Activated gamma-delta T cell treated with anti-CD3 and anti-CD28 coated beads, Interleukin-2, amount 50 U/mL, for 16 hours (primary cell): Measurements from ENCODE around the gene KRT4.
"Not testable (repeated sequence)": the region's sequence is repeated elsewhere in the genome, so short reads cannot be mapped to it uniquely, and the experiment has no call there.

Experiments used
- DNase-seq: peaks from one replicate; pipeline ENCODE4 v3.0.0-alpha.2; 2020; ENCODE audit warnings: low read depth

The KRT4 gene

GRCh38 chr12:52813885-52814709, at the start of gene KRT4:
KRT4 (minus strand) TSS chr12:52814116; CDS start chr12:52814058, 58 bp downstream.
- no peak for DNase-seq

DNA sequence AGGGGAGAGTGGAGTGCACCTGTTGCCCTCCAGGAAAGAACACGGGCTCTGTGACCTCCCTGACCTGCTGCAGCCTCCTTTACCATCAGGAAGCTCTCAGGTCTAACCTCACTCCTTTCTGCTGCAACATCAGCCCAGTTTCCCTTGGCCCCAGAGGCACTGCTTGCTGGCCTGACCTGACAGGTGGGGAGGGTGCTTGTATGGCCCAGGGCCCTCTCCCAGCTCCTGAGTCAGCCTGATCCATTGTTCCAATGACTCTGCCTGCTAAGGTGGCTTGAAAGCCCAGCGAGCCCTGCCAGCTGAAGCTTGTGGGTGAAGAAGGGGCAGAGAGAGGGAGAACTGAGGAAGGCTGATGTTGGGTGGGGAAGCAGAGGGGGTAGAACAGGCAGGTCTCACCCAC, 48.1 kb upstream of the KRT4 start:
- no peak for DNase-seq

DNA sequence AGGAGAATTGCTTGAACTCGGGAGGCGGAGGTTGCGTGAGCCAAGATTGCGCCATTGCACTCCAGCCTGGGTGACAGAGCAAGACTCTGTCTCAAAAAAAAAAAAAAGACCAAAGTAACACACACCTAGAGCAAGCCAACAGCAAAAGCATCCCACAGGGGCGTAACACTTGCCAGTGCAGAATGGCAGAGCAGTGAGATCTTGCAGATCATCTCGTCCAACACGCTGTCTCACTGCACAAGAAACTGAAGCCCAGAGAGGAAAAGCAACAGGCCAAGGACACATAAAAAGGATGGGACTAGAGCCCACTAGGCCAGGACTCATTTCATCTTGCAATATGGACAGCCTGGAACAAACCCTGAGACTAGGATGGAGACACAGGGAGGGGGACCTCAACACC, 47.6 kb upstream of the KRT4 start:
- DNase-seq: no peak

- DNase-seq: no peak
Observed at GRCh38 chr12:52860102-52860823, 46.3 kb upstream of the KRT4 start.

DNA sequence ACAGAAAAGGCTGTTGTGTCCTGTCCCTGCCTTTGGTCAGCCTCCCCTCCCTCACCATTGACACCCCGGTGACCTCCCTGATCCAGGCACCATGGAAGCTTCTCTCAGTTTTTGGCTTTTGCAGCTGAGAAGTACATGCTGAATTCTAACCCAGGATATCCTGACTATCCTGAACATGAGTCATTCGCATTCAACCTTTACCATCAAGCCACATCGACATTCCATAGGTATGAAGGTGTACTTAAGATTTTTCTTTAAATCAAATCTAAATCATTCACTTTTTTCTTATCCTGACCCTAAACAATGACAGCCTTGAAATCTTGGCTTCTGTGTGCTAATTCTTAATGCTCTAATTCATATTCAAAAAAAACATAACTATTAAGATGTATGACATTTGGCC, 43.6 kb upstream of the KRT4 start:
- DNase-seq: no peak

GRCh38 chr12:52856787-52857186, 42.9 kb upstream of the KRT4 start:
- DNase-seq: no peak

- not testable (repeated sequence) for DNase-seq
Observed at GRCh38 chr12:52856077-52856476, 42.2 kb upstream of the KRT4 start.

- no peak for DNase-seq
Observed at GRCh38 chr12:52851787-52852186, 37.9 kb upstream of the KRT4 start.

DNA sequence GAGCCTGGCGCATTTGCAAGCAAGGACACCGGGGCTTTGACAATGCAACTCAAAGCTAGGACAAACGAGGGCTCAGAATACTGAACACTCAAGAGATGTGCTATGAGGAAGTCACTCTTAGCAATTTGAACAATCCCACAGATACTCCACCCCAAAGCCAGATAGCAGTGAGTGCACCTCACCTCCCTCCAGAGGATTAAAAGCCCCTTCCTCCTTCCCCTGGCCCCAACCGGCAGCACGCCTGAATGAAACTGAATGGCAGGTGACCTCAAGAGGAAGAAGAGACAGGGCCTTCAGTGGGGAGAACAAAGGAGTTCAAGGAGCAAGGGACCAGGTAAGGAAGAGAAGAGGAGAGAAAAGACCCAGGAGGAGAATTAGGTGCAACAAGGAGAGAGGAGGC, 36.8 kb upstream of the KRT4 start:
- no peak for DNase-seq

DNA sequence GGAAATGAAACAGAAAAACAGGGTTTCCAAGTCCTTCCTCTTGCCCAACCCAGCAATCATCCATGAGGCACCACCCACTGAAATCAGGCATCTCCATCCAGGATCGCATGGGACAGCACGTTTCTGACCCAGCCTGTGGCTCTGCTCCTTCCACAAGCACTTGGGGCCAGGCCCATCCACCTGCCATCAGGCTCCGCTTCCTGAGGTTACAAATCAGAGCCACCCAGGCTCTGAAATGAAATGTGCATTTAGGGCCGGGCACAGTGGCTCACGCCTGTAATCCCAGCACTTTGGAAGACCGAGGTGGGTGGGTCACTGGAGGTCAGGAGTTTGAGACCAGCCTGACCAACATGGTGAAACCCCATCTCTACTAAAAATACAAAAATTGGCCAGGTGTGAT, 35.6 kb upstream of the KRT4 start:
- no peak for DNase-seq

- no peak for DNase-seq
Observed at GRCh38 chr12:52848661-52849255, 34.8 kb upstream of the KRT4 start, which contains the start of gene KRT78. KRT78 (minus strand) TSS chr12:52848994; CDS start chr12:52848930, 64 bp downstream.

DNA sequence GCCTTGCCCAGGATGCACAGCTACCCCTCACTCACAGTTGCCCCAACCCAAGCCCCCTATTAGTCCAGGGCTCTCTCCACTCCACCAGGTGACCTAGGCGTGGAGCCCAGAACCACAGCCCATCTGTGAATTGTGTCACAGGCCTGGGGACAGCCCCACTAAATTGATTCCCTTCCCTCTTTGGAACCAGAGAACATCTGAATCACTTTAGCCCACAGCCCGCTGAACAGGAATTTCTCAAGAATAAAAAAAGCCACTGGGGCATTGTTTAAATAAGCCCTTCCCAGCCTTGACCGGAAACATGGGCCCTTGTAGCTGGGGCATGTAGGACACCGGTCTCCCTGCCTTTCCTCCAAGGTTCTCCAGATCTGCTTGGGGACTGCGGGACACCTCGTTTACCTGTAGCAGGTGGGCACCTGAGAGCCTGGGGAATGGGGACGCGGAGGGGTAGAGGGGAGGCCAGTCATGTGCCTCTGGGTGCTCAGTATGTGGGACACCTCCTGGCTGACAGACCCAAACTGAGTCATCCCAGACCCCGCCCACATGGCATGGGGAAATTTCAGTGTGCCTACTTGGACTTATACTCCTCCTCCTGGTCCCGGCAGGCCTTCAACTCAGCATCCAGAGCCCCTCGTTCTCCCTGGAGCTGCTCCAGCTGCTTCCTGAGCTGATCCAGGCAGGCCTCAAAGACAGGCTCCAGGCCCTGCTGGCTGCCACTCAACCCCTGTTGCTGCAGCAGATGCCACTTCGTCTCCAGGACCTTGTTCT, 33.6 kb upstream of the KRT4 start:
- DNase-seq: no peak

DNA sequence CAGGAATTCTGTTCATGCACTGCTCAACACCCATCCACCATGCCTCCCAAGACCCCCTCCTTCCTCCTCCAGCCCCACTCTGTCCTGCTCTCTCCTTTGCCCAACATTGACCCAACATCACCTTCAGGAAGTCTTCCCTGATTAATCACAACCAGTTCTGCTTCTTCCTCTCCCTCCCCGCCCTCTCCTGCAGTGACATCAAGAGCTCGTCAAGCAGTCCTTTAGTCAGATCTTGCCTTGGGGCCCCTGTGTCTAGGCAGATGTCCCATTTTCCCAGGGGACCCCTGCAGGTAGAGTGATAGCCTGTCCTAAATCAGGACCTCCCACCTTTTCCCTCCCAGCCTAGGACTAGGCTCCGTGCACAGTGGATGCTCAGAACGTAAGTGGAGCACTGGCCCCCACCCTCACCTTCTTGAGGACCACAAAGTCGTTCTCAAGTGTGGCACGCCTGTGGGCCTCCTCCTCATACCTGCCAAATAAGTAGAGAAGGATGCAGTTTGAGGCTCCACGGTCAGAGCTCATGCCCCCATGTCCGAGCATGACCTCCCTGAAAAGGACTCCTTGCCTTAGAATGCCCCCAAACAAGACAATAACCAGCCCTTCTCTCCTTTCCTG, 32.5 kb upstream of the KRT4 start:
- no peak for DNase-seq

- DNase-seq: no peak
Observed at GRCh38 chr12:52845946-52846345, 32.0 kb upstream of the KRT4 start.

GRCh38 chr12:52844386-52844785, 30.5 kb upstream of the KRT4 start:
- DNase-seq: no peak

GRCh38 chr12:52839436-52840105, 25.7 kb upstream of the KRT4 start:
- DNase-seq: no peak

DNA sequence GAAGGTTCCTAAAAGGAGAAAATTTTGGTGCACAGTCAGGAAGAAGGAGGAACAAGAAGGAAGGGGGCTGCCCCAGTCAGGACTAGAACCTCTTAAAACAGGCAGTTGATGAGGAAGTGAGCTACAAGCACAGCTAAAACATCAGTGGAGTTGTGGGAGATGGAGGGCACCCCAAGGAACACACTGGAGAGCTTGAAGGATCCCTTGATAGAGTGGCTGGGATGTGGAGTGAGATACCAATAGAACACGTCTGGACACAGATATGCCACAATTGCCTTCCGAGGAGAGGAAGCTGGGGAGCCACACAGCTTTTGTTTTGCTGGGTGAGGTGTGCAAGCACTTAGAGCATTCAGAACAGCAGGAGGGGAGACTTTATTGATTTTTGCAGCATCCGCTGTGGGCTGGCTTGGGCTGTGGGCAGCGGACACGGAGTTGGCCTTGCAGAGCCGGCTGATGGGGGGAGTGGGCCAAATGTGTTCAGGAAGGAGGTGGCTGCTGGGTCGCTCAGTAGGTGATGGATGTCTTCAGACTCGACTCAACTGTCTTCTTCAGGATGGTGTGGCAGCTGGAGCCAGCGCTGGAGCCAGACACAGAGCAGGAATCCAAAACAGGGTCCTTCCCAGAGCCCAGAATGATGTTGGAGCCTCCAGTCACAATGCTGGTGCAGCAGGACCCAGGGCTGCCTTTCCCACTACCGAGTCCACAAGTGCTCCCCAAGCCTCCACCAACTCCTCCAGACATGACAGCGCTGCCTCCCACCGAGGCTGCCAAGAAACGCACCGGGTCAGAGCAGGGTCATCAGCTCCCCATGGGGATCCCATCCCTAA, 24.9 kb upstream of the KRT4 start:
- DNase-seq: no peak

DNA sequence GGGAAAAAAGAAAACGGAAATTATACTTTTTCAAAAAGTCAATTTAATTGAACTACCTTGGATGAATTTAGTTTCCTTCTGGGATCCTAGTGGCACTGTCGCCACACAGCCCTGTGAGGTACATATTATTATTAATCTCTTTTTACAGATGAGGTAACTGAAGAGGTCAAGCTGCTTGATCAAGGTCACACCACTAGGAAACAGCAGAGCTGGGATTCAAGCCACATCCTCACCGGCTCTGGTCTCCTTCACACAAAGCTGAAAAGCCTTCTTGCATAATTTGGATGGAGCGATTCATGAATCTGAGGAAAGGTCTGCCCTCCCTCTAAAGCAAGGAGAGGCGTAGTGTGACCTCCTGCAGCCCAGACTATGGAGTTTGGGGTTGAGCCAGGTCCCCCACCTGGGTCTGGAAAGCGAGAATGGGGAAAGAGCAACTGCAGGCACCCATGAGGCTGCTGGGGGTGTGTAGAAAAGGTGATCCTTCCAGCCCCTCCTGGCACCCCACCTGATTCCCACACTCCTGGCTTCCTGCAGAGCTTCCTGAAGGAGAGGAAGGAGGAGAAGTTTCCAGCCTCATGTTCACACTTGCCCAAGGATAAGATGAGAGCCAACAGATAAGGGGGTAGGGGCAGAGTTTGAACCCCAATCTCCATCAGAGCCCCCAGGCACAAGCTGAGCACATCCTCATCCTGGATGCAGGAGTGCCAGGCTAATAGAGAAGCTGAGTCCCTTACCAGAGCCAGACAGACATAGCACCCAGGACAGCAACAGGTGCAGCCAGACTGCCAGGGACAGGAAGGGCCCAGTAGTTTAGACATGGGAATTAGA, 24.1 kb upstream of the KRT4 start:
- no peak for DNase-seq

DNA sequence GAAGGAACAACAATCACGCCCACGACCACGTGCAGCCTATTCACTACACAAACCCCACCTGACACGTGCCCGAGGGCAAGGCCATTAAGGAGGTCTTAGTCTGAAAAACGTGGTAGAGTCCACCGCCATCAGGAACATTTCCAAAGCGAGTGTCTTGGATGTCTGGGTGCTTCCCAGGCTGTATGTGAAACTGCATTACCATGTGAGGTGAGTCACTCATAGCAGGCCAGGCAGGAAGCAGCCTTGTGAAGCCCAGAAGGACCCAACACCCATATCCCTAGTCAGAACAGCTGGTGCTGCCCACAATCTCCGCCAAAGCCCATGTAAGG, 23.5 kb upstream of the KRT4 start:
- DNase-seq: no peak
